GM18873 (cell line): ENCODE results near the gene SLC16A4.
A peak's percentile ranks its signal among the peaks of the same experiment; 100 is the strongest.

ENCODE experiments used
- ATAC-seq: cut with Tn5 transposase; IDR thresholded peaks from one replicate; pipeline ENCODE4 v1.9.1; 2021; ENCODE audit warnings: mild to moderate bottlenecking, moderate library complexity, moderate number of reproducible peaks; ENCODE audit not compliant: unreplicated experiment, low FRiP score

Gene SLC16A4

GRCh38 chr1:110370827-110371226 is 20.0 kb downstream of the SLC16A4 start:
- ATAC-seq = no peak

- ATAC-seq = no peak
Observed at GRCh38 chr1:110364221-110364620, 26.6 kb downstream of the SLC16A4 start.

GRCh38 chr1:110361856-110362255 is 29.0 kb downstream of the SLC16A4 start:
- ATAC-seq = no peak

GRCh38 chr1:110360431-110360830 is 30.4 kb downstream of the SLC16A4 start:
- no peak for ATAC-seq

GRCh38 chr1:110356379-110356778 is 34.4 kb downstream of the SLC16A4 start:
- no peak for ATAC-seq

- no peak for ATAC-seq
Observed at GRCh38 chr1:110355321-110355720, 35.5 kb downstream of the SLC16A4 start.

GRCh38 chr1:110350360-110350759 is 40.5 kb downstream of the SLC16A4 start:
- no peak for ATAC-seq

GRCh38 chr1:110348771-110349170 is 42.1 kb downstream of the SLC16A4 start:
- ATAC-seq = no peak

GRCh38 chr1:110348050-110348449 is 42.8 kb downstream of the SLC16A4 start:
- no peak for ATAC-seq

- ATAC-seq = no peak
Observed at GRCh38 chr1:110347182-110347893, 43.5 kb downstream of the SLC16A4 start.

GRCh38 chr1:110346690-110347089 is 44.1 kb downstream of the SLC16A4 start:
- no peak for ATAC-seq

- no peak for ATAC-seq
Observed at GRCh38 chr1:110345480-110345879, 45.3 kb downstream of the SLC16A4 start.

GRCh38 chr1:110344152-110344551 is 46.7 kb downstream of the SLC16A4 start:
- no peak for ATAC-seq

GRCh38 chr1:110343249-110343648 is 47.6 kb downstream of the SLC16A4 start:
- no peak for ATAC-seq

- ATAC-seq = no peak
Observed at GRCh38 chr1:110341872-110342331, 48.9 kb downstream of the SLC16A4 start.

GRCh38 chr1:110341146-110341871 is 49.5 kb downstream of the SLC16A4 start:
- ATAC-seq = no peak

- no peak for ATAC-seq
Observed at GRCh38 chr1:110340207-110340468, 50.7 kb downstream of the SLC16A4 start.

- ATAC-seq = peak; percentile 0
Observed at GRCh38 chr1:110339407-110340206, 51.2 kb downstream of the SLC16A4 start.

- peak; percentile 77 for ATAC-seq
Observed at GRCh38 chr1:110338886-110339406, 51.9 kb downstream of the SLC16A4 start, which contains the start of gene RBM15. TSS of gene RBM15 (plus strand) at chr1:110339377. CDS start at chr1:110339406, 29 bp downstream.

GRCh38 chr1:110338309-110338885 is 52.4 kb downstream of the SLC16A4 start:
- ATAC-seq = peak; percentile 66
